Peyer's patch (tissue), 4 donors: ENCODE measurements around the gene BICD1.

Experiments used
- POLR2A ChIP-seq, 2 donors: fragments of 450-650 bp; IDR thresholded peaks; one replicate each; pipeline ENCODE4 v1.5.1; 2017; ENCODE audit warnings: antibody characterized with exemption in 2 of 2, mild to moderate bottlenecking in 2 of 2, moderate library complexity in 2 of 2
- TF ChIP-seq, protein P1 (sequence below), 6 experiments: fragments of 450-650 bp in 4 of 6; fragments of 200-600 bp in 2 of 6; sonication (generic) in 1 of 6; IDR thresholded peaks; one replicate each; pipeline ENCODE4 v1.5.1; 2017 to 2019; ENCODE audit warnings: antibody characterized with exemption in 6 of 6, mild to moderate bottlenecking in 3 of 6, moderate library complexity in 1 of 6

DNA sequence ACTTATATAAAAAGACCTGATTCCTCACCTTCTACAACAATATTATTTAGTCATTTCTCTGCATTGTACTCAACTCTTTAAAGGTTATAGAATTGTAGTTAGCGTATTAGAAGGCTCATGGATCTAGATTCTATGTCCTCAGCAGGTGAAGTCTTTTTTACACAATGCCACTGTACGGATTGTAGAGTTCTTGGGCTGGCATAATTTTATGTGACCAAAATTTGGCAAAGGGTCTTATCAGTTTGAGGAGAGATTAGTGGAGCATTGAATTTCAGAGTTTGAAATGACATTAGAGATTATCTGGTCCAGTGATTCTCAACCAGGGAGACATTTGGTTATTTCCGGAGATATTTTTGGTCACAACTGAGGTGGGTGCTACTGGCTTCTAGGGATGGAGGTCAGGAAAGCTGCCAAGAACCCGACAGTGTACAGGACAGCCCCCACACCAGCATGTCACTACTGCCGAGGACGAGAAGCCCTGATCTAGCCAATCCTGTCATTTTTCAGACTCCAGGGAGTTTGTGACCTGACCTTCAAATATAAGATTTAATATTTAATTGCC lies 63.9 kb downstream of the BICD1 start:
- no peak for TF ChIP-seq POLR2A (IDR thresholded peaks at IDR 0.05)
- TF ChIP-seq, protein P1, sequence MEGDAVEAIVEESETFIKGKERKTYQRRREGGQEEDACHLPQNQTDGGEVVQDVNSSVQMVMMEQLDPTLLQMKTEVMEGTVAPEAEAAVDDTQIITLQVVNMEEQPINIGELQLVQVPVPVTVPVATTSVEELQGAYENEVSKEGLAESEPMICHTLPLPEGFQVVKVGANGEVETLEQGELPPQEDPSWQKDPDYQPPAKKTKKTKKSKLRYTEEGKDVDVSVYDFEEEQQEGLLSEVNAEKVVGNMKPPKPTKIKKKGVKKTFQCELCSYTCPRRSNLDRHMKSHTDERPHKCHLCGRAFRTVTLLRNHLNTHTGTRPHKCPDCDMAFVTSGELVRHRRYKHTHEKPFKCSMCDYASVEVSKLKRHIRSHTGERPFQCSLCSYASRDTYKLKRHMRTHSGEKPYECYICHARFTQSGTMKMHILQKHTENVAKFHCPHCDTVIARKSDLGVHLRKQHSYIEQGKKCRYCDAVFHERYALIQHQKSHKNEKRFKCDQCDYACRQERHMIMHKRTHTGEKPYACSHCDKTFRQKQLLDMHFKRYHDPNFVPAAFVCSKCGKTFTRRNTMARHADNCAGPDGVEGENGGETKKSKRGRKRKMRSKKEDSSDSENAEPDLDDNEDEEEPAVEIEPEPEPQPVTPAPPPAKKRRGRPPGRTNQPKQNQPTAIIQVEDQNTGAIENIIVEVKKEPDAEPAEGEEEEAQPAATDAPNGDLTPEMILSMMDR (IDR thresholded peaks at IDR 0.05) = no peak
